Measurements from ENCODE around the gene ATP11A. TPM values are rescaled to one million over a fixed set of nuclear protein-coding genes. Genes with fewer than 3 reads are reported as not detected.

Gene ATP11A
- total RNA-seq, 1 donor from 2014 or later, result 6.1 TPM

DNA sequence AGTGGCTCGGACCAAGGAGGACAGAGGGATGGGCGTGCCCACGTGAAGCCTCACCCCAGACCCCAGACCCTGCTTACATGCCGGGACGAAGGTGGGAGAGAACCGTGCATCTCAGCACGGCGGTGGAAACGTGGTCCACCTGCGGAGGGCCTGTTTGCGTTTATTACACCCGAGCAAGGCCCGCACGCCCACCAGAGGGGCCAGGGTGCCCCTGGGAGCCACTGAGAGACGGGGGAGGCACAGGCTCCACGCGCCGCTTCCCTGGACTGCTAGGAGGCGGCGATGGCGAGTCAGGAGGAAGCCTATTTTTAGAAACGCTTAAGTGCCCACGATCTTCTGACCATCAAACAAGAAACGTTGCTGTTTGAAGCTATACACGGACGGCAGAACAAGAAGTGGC is 80.7 kb downstream of the ATP11A start:
- H3K36me3 ChIP-seq (ENCODE audit: control insufficient read depth, insufficient read depth, low read length), result no peaks in the 10 kb centered on the region
- no peak for FAIRE-seq
- H3K27me3 ChIP-seq (ENCODE audit: control insufficient read depth, insufficient read depth, low read length), result no peaks in the 10 kb centered on the region
- TF ChIP-seq, protein P1, sequence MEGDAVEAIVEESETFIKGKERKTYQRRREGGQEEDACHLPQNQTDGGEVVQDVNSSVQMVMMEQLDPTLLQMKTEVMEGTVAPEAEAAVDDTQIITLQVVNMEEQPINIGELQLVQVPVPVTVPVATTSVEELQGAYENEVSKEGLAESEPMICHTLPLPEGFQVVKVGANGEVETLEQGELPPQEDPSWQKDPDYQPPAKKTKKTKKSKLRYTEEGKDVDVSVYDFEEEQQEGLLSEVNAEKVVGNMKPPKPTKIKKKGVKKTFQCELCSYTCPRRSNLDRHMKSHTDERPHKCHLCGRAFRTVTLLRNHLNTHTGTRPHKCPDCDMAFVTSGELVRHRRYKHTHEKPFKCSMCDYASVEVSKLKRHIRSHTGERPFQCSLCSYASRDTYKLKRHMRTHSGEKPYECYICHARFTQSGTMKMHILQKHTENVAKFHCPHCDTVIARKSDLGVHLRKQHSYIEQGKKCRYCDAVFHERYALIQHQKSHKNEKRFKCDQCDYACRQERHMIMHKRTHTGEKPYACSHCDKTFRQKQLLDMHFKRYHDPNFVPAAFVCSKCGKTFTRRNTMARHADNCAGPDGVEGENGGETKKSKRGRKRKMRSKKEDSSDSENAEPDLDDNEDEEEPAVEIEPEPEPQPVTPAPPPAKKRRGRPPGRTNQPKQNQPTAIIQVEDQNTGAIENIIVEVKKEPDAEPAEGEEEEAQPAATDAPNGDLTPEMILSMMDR (IDR thresholded peaks at IDR 0.05; ENCODE audit: insufficient read depth, low read length, severe bottlenecking), result no peak
- no peak overlapping the region for H3K4me3 ChIP-seq (ENCODE audit: low read depth, low read length)
- DNase-seq (ENCODE audit: low read depth), result no peak

DNA sequence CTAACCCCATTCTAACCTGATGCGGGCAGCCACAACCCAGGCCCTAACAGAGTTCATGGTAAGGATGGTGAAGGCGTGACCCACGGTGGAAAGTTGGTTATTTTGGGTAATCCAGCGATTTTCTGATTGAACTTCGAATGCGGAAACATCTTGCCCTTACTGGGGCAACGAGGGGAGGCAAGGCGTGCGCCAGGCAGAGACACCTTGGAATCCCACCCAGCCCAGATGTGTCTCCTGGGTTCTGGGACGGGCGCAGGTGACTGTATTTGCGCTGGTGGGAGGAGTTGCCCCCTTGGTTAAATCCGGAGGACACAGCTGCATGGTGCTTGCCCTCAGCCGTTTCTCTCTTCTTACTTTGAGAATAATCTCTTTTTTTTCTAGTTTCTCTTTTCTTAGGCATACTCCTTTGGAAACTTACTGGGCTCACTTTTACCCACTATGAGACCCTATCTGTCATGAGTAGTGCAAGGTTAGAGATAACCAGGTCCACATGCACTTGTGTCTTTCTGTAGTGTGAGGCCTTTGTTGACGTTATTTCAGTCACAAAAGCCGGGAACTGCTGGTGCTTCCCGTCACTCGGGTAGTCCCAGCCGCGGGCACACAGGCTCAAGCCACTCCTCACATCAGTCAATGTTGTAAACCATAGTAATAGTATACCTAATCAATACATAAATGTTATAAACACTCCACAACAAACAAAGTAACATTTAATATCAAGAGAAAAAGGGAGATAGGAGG is 81.5 kb downstream of the ATP11A start:
- no peak for FAIRE-seq
- Histone ChIP-seq H3K27me3 (ENCODE audit: control insufficient read depth, insufficient read depth, low read length) (no peaks in the 10 kb centered on the region), H3K4me3 (ENCODE audit: low read depth, low read length) (no peak overlapping the region), H3K36me3 (ENCODE audit: control insufficient read depth, insufficient read depth, low read length) (no peaks in the 10 kb centered on the region)
- TF ChIP-seq, protein P1 (IDR thresholded peaks at IDR 0.05; ENCODE audit: insufficient read depth, low read length, severe bottlenecking), result no peak
- no peak for DNase-seq (ENCODE audit: low read depth)

DNA sequence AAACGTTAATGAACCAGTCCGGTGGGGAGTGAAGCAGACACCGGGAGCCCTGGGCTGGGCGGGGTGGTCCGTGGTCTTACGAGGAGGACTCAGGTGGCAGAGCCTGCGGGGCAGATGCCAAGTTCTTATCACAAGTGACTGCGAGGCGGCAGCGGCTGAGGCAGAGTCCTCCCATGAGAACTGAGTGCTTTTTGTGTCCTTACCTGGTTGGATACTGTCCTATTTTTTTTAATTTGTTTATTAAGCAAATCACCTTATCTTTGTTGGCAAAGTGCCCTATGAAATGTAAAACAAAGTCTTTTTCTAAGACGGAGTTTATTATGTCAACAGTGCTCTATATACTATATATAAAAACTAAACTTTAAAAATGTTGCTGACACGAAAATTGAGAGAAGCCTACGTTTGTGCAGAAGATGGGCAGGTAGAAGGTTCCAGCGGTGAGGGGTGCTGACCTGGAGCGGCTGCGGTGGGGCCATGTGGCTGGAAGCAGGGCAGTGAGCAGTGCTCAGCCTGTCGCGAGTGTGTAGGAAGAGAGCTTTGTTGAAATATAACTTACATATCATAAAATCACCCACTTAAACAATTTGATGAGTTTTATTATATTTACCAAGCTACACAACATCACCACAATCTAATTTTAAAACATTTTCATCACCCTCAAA is 82.2 kb downstream of the ATP11A start:
- TF ChIP-seq, protein P1 (IDR thresholded peaks at IDR 0.05; ENCODE audit: insufficient read depth, low read length, severe bottlenecking), result no peak
- DNase-seq (ENCODE audit: low read depth) (no peak), FAIRE-seq (no peak)
- Histone ChIP-seq H3K27me3 (ENCODE audit: control insufficient read depth, insufficient read depth, low read length) (no peaks in the 10 kb centered on the region), H3K36me3 (ENCODE audit: control insufficient read depth, insufficient read depth, low read length) (no peaks in the 10 kb centered on the region), H3K4me3 (ENCODE audit: low read depth, low read length) (no peak overlapping the region)

DNA sequence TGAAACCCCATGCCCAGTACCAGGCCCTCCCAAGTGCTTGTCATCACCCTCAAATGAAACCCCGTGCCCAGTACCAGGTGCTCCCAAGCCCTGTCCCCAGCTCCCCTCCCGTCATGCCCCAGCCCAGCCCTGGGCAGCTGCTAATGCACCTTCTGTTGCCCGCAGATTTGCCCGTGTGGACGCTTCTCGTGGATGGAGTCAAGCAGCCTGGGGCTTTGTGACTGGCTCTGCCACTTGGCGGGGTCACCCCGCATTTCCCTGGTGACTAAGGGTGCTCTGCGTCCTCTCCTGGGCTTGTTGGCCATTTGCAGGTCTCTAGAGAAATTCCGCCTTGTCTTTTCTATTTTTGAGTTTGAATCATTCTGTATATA is 82.7 kb downstream of the ATP11A start:
- H3K4me3 ChIP-seq (ENCODE audit: low read depth, low read length), result no peak overlapping the region
- H3K27me3 ChIP-seq (ENCODE audit: control insufficient read depth, insufficient read depth, low read length), result no peaks in the 10 kb centered on the region
- DNase-seq (ENCODE audit: low read depth) (no peak), FAIRE-seq (no peak)
- H3K36me3 ChIP-seq (ENCODE audit: control insufficient read depth, insufficient read depth, low read length), result no peaks in the 10 kb centered on the region
- TF ChIP-seq, protein P1 (IDR thresholded peaks at IDR 0.05; ENCODE audit: insufficient read depth, low read length, severe bottlenecking), result no peak

DNA sequence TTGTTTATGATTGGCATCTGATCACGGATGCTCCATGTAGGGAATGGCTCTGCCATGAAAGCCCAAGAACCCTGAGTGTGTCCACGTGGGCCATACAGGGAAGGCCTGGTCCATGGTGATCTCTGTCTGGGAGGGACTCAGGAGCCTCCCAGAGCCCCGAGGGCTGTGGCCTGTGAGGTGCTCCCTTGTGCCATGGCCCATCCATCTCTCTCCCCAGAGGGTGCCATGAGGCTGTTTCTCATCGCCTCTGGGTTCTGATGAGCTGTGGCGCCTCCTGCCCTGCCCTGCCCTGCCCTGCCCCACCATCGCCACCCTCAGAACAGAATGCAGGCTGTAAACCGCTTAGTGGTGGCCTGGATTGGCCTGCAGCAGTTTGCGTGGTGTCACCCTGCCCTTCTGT is 83.1 kb downstream of the ATP11A start:
- Histone ChIP-seq H3K27me3 (ENCODE audit: control insufficient read depth, insufficient read depth, low read length) (no peaks in the 10 kb centered on the region), H3K36me3 (ENCODE audit: control insufficient read depth, insufficient read depth, low read length) (no peaks in the 10 kb centered on the region), H3K4me3 (ENCODE audit: low read depth, low read length) (no peak overlapping the region)
- DNase-seq (ENCODE audit: low read depth) (no peak), FAIRE-seq (no peak)
- TF ChIP-seq, protein P1 (IDR thresholded peaks at IDR 0.05; ENCODE audit: insufficient read depth, low read length, severe bottlenecking), result no peak
